Endothelial cell of umbilical vein (primary cell): Measurements from ENCODE around the gene CDH7.

Experiments used
- POLR2AphosphoS5 ChIP-seq: IDR thresholded peaks from 2 replicates; pipeline ENCODE4 v1.6.1; 2012; ENCODE audit warnings: low read depth, mild to moderate bottlenecking, control low read depth, low read length, moderate library complexity; ENCODE audit not compliant: insufficient read depth
- TF ChIP-seq, protein P1 (sequence below): IDR thresholded peaks from 2 replicates; pipeline ENCODE4 v1.6.1; 2011; ENCODE audit not compliant: insufficient read depth, insufficient read length

DNA sequence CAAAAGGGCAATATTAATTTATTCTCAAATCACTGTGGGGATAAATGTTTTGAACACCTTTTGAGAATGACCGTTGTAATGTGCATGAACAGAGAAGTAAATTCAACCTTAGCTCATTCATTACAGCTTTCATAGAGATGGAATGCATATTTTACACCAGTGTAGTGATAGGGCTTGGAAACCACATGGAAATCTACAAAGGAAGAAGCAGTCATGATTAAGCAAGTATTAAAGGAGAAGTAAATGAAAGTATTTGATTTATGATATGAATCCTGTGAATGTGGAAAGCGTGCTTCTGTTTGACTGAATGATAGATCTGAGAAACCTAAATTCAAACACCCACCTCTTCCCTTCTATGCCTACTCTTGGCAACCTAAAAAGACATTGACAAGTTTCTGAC is 64.7 kb downstream of the CDH7 start:
- TF ChIP-seq, protein P1, sequence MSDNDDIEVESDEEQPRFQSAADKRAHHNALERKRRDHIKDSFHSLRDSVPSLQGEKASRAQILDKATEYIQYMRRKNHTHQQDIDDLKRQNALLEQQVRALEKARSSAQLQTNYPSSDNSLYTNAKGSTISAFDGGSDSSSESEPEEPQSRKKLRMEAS = no peak
- TF ChIP-seq POLR2AphosphoS5 = no peak
